ENCODE measurements around the gene NR4A3.

DNA sequence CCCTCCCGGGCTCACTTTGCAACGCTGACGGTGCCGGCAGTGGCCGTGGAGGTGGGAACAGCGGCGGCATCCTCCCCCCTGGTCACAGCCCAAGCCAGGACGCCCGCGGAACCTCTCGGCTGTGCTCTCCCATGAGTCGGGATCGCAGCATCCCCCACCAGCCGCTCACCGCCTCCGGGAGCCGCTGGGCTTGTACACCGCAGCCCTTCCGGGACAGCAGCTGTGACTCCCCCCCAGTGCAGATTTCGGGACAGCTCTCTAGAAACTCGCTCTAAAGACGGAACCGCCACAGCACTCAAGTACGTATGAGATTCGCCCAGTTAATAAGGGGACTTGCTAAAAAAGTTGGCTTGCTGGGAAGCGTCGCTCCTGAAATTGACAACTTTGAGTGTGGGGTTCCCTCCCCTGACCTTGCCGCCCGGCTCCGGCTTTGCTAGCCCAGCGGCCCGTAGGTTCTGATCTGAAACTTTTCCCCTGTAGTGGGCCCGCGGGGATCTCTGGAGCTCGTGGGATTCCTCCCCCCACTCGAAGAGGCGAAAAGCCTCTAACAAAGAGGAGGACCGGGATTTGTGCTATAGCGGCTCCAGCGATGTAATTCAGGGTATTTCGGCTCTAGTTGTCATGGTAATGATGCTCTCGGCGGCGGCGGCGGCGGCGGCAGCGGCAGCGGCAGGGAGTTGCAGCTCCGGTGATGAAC lies 572 bp downstream of the NR4A3 start:
- TF ChIP-seq, protein P1, sequence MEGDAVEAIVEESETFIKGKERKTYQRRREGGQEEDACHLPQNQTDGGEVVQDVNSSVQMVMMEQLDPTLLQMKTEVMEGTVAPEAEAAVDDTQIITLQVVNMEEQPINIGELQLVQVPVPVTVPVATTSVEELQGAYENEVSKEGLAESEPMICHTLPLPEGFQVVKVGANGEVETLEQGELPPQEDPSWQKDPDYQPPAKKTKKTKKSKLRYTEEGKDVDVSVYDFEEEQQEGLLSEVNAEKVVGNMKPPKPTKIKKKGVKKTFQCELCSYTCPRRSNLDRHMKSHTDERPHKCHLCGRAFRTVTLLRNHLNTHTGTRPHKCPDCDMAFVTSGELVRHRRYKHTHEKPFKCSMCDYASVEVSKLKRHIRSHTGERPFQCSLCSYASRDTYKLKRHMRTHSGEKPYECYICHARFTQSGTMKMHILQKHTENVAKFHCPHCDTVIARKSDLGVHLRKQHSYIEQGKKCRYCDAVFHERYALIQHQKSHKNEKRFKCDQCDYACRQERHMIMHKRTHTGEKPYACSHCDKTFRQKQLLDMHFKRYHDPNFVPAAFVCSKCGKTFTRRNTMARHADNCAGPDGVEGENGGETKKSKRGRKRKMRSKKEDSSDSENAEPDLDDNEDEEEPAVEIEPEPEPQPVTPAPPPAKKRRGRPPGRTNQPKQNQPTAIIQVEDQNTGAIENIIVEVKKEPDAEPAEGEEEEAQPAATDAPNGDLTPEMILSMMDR (IDR thresholded peaks at IDR 0.05 in 8 of 11, conservative IDR thresholded peaks at IDR 0.05 in 3 of 11), result no peak
- no peak for TF ChIP-seq POLR2A (IDR thresholded peaks at IDR 0.05)
